Gastroesophageal sphincter (tissue), 4 donors: ENCODE measurements around the gene MPP2. TPM values are rescaled to one million over a fixed set of nuclear protein-coding genes. Genes with fewer than 3 reads are reported as not detected.

Source experiments
- ATAC-seq: fragments of 150-250 bp; one replicate; pipeline ENCODE4 v1.9.1; 2016; ENCODE audit warnings: mild to moderate bottlenecking, moderate library complexity
- H3K27ac ChIP-seq, 4 donors: fragments of 200-600 bp; sonication (generic) in 3 of 4; 1 replicate in 3 of 4; 2 replicates in 1 of 4; pipeline ENCODE4 v1.5.1; 2016 to 2019
- H3K27me3 ChIP-seq: fragments of 200-600 bp; sonication (generic); one replicate; pipeline ENCODE4 v1.5.1; 2019
- H3K36me3 ChIP-seq, 2 donors: fragments of 200-600 bp; sonication (generic); one replicate each; pipeline ENCODE4 v1.5.1; 2019; ENCODE audit warnings: control low read depth in 1 of 2
- H3K4me1 ChIP-seq, 3 donors: fragments of 200-600 bp; sonication (generic); 1 replicate in 2 of 3; 2 replicates in 1 of 3; pipeline ENCODE4 v1.5.1; 2016 to 2019; ENCODE audit warnings: control low read depth in 2 of 3
- H3K4me3 ChIP-seq, 2 donors: fragments of 200-600 bp; sonication (generic); one replicate each; pipeline ENCODE4 v1.5.1; 2019; ENCODE audit warnings: mild to moderate bottlenecking in 1 of 2, moderate library complexity in 1 of 2
- H3K9me3 ChIP-seq, 3 donors: fragments of 200-600 bp; sonication (generic); one replicate each; pipeline ENCODE4 v1.5.1; 2017 to 2019; ENCODE audit warnings: control low read depth in 2 of 3
- CTCF ChIP-seq, 4 experiments: fragments of 200-600 bp in 2 of 4; fragments of 450-650 bp in 2 of 4; sonication (generic) in 1 of 4; IDR thresholded peaks; one replicate each; pipeline ENCODE4 v1.5.1; 2017 to 2019; ENCODE audit warnings: antibody characterized with exemption in 4 of 4, mild to moderate bottlenecking in 2 of 4, moderate library complexity in 2 of 4
- EP300 ChIP-seq: sonication (generic); formaldehyde crosslinking; IDR thresholded peaks from one replicate; pipeline ENCODE4 v1.6.1; 2017; ENCODE audit warnings: antibody characterized with exemption, mild to moderate bottlenecking
- POLR2A ChIP-seq, 2 donors: fragments of 450-650 bp; IDR thresholded peaks; one replicate each; pipeline ENCODE4 v1.6.1; 2017; ENCODE audit warnings: antibody characterized with exemption in 2 of 2, mild to moderate bottlenecking in 2 of 2, moderate library complexity in 1 of 2
- POLR2AphosphoS5 ChIP-seq: sonication (generic); formaldehyde crosslinking; IDR thresholded peaks from one replicate; pipeline ENCODE4 v1.6.1; 2017; ENCODE audit warnings: antibody characterized with exemption
- WGBS, 2 donors: methylation state at CpG; one replicate each; pipeline ENCODE4 v1.1.5; 2018; ENCODE audit warnings: low coverage in 1 of 2; 5-methylcytosine and 5-hydroxymethylcytosine counted together
- total RNA-seq, 4 donors: library from RNA; depleted of rRNA; stranded (reverse); fragments of >200 nt; gene quantifications; one replicate each; pipeline ENCODE4 v1.1.0, GENCODE V29; 2016

MPP2 gene
- total RNA-seq, 4 donors from 2014 or later, result 6.3 to 20.9 (median 15.1) TPM

GRCh38 chr17:43924558-43924957 is 17.2 kb upstream of the MPP2 start:
- no peak overlapping the region for H3K27ac ChIP-seq
- H3K4me3 ChIP-seq, result no peak overlapping the region
- no peak for ATAC-seq
- TF ChIP-seq POLR2AphosphoS5, result no peak
- TF ChIP-seq POLR2A (IDR thresholded peaks at IDR 0.05), result no peak
- no peaks in the 10 kb centered on the region for H3K9me3 ChIP-seq
- no peaks in the 10 kb centered on the region for H3K36me3 ChIP-seq
- peaks cover 76% of the 10 kb centered on the region for H3K27me3 ChIP-seq
- WGBS, 2 donors, result 100% methylated on average over 1 of the region's 2 CpGs; no CpG with 5 or more reads in 1 of the 2 donors
- peaks cover 0 to 14% (median 8%) of the 10 kb centered on the region in 3 donors for H3K4me1 ChIP-seq

- Histone ChIP-seq H3K4me1 (peaks cover 0 to 12% (median 0%) of the 10 kb centered on the region in 3 donors), H3K27ac (no peak overlapping the region), H3K4me3 (no peak overlapping the region), H3K9me3 (no peaks in the 10 kb centered on the region), H3K27me3 (peaks cover 71% of the 10 kb centered on the region), H3K36me3 (no peaks in the 10 kb centered on the region)
- WGBS, 2 donors, result 55 to 83% methylated on average over 2 to 4 of the region's 10 CpGs
- TF ChIP-seq EP300, result no peak
- no peak for TF ChIP-seq POLR2AphosphoS5
- no peak for TF ChIP-seq POLR2A (IDR thresholded peaks at IDR 0.05)
- no peak for TF ChIP-seq CTCF (IDR thresholded peaks at IDR 0.05)
- ATAC-seq, result no peak
These were observed 13.3 kb upstream of the MPP2 start for GRCh38 chr17:43920500-43921095.

- no peak for ATAC-seq
- Histone ChIP-seq H3K4me1 (peaks cover 0 to 12% (median 0%) of the 10 kb centered on the region in 3 donors), H3K36me3 (no peaks in the 10 kb centered on the region), H3K27ac (no peak overlapping the region), H3K27me3 (peaks cover 56% of the 10 kb centered on the region), H3K4me3 (peak overlapping the region in 1 of 2 donors; percentile 38), H3K9me3 (no peaks in the 10 kb centered on the region)
- 7% methylated on average over 2 of the region's 13 CpGs; no CpG with 5 or more reads in 1 of the 2 donors for WGBS, 2 donors
- TF ChIP-seq POLR2AphosphoS5 (no peak), CTCF (IDR thresholded peaks at IDR 0.05) (no peak), EP300 (no peak), POLR2A (IDR thresholded peaks at IDR 0.05) (no peak)
These were observed 10.7 kb upstream of the MPP2 start for GRCh38 chr17:43918026-43918389.

- 11 to 13% methylated on average over 3 to 7 of the region's 43 CpGs for WGBS, 2 donors
- no peaks in the 10 kb centered on the region for H3K9me3 ChIP-seq
- H3K36me3 ChIP-seq, result no peaks in the 10 kb centered on the region
- H3K4me3 ChIP-seq, result peak overlapping the region; percentile 2 to 38
- ATAC-seq, result no peak
- peaks cover 0 to 12% (median 0%) of the 10 kb centered on the region in 3 donors for H3K4me1 ChIP-seq
- no peak for TF ChIP-seq POLR2A (IDR thresholded peaks at IDR 0.05)
- TF ChIP-seq CTCF (IDR thresholded peaks at IDR 0.05), result peak in 3 of 4 experiments; percentile 33 to 57 (median 39)
- TF ChIP-seq EP300, result no peak
- TF ChIP-seq POLR2AphosphoS5, result no peak
- no peak overlapping the region for H3K27ac ChIP-seq
- peaks cover 56% of the 10 kb centered on the region for H3K27me3 ChIP-seq
These were observed 10.2 kb upstream of the MPP2 start for GRCh38 chr17:43917348-43918025.

- peaks cover 0 to 12% (median 0%) of the 10 kb centered on the region in 3 donors for H3K4me1 ChIP-seq
- H3K27ac ChIP-seq, result no peak overlapping the region
- H3K4me3 ChIP-seq, result peak overlapping the region in 1 of 2 donors; percentile 38
- 58 to 70% methylated on average over 2 to 4 of the region's 8 CpGs for WGBS, 2 donors
- no peak for TF ChIP-seq POLR2AphosphoS5
- no peak for ATAC-seq
- no peaks in the 10 kb centered on the region for H3K36me3 ChIP-seq
- H3K9me3 ChIP-seq, result no peaks in the 10 kb centered on the region
- peaks cover 56% of the 10 kb centered on the region for H3K27me3 ChIP-seq
These were observed 9.6 kb upstream of the MPP2 start for GRCh38 chr17:43917016-43917347.

- no peak overlapping the region for H3K4me3 ChIP-seq
- H3K27me3 ChIP-seq, result peaks cover 50% of the 10 kb centered on the region
- no peak for ATAC-seq
- peaks cover 0 to 12% (median 0%) of the 10 kb centered on the region in 3 donors for H3K4me1 ChIP-seq
- H3K36me3 ChIP-seq, result no peaks in the 10 kb centered on the region
- H3K27ac ChIP-seq, result no peak overlapping the region
- TF ChIP-seq POLR2A (IDR thresholded peaks at IDR 0.05), result no peak
- TF ChIP-seq CTCF (IDR thresholded peaks at IDR 0.05), result no peak
- no peak for TF ChIP-seq POLR2AphosphoS5
- no peak for TF ChIP-seq EP300
- 43 to 79% methylated on average over 3 to 4 of the region's 4 CpGs for WGBS, 2 donors
- no peaks in the 10 kb centered on the region for H3K9me3 ChIP-seq
These were observed 9.0 kb upstream of the MPP2 start for GRCh38 chr17:43916385-43916784.
